PC-3 (cell line): ENCODE data around the gene FLT1. TPM values are rescaled to one million over a fixed set of nuclear protein-coding genes. Genes with fewer than 3 reads are reported as not detected.

Experiments
- ATAC-seq: fragments of 200-7000 bp; cut with Tn5 transposase; 2 replicates; pipeline ENCODE4 v1.9.1; 2020; ENCODE audit warnings: mild to moderate bottlenecking, moderate library complexity
- BruUV-seq: library from RNA; stranded (reverse); fragments of 400-500 nt; replicated peaks from 2 replicates; lab custom pipeline; 2021; lab: Mats Ljungman, UMichigan
- CTCF ChIA-PET: fragments of 300-600 bp; sonication (Branson Sonifier 250); formaldehyde crosslinking; loops from one replicate; lab custom pipeline; 2022; ENCODE audit warnings: antibody characterized with exemption; lab: Charles Lee
- POLR2A ChIA-PET: fragments of 300-600 bp; sonication (Branson Sonifier 250); formaldehyde crosslinking; loops from one replicate; lab custom pipeline; 2022; ENCODE audit warnings: antibody characterized with exemption; ENCODE audit not compliant: unreplicated experiment; lab: Charles Lee
- DNase-seq: peaks from one replicate; pipeline ENCODE4 v3.0.0-alpha.2; 2015
- H2AFZ ChIP-seq: fragments of 300-600 bp; sonication (generic); 2 replicates; pipeline ENCODE4 v1.6.0; 2016; ENCODE audit warnings: antibody characterized with exemption, low read length
- H3F3A ChIP-seq: fragments of 300-600 bp; sonication (generic); one replicate; pipeline ENCODE4 v1.6.0; 2017; ENCODE audit warnings: antibody characterized with exemption, low read length, control low read depth, mild to moderate bottlenecking; ENCODE audit not compliant: unreplicated experiment
- H3K27ac ChIP-seq: fragments of 300-600 bp; sonication (generic); 2 replicates; pipeline ENCODE4 v1.5.1; 2016; ENCODE audit warnings: mild to moderate bottlenecking, low read length
- H3K27me3 ChIP-seq: fragments of 300-600 bp; sonication (generic); 2 replicates; pipeline ENCODE4 v1.6.1; 2016; ENCODE audit warnings: low read length, mixed read lengths
- H3K36me3 ChIP-seq: fragments of 300-600 bp; sonication (generic); 2 replicates; pipeline ENCODE4 v1.6.1; 2016; ENCODE audit warnings: low read depth, mixed run types, low read length, mixed read lengths
- H3K4me1 ChIP-seq: fragments of 300-600 bp; sonication (generic); 2 replicates; pipeline ENCODE4 v1.5.1; 2016; ENCODE audit warnings: low read length; ENCODE audit not compliant: insufficient read depth
- H3K4me2 ChIP-seq: fragments of 300-600 bp; sonication (generic); 2 replicates; pipeline ENCODE4 v1.6.0; 2016; ENCODE audit warnings: low read length
- H3K4me3 ChIP-seq: fragments of 300-600 bp; sonication (generic); 2 replicates; pipeline ENCODE4 v1.5.1; 2016; ENCODE audit warnings: mild to moderate bottlenecking, low read length, mixed read lengths
- H3K79me2 ChIP-seq: fragments of 300-600 bp; sonication (generic); 2 replicates; pipeline ENCODE4 v1.6.1; 2017; ENCODE audit warnings: low read length, mixed read lengths
- H3K9ac ChIP-seq: fragments of 300-600 bp; sonication (generic); 2 replicates; pipeline ENCODE4 v1.6.0; 2016; ENCODE audit warnings: mild to moderate bottlenecking, low read length
- H3K9me2 ChIP-seq: fragments of 300-600 bp; sonication (generic); replicated peaks from 2 replicates; pipeline ENCODE4 v1.6.1; 2016; ENCODE audit warnings: mixed run types, low read length, mixed read lengths
- H3K9me3 ChIP-seq: fragments of 300-600 bp; sonication (generic); 2 replicates; pipeline ENCODE4 v1.6.1; 2016; ENCODE audit warnings: low read length, mixed read lengths
- H4K20me1 ChIP-seq: fragments of 300-600 bp; sonication (generic); 2 replicates; pipeline ENCODE4 v1.6.1; 2016; ENCODE audit warnings: low read length, mixed read lengths
- EZH2 ChIP-seq: fragments of 300-600 bp; sonication (generic); IDR thresholded peaks from one replicate; pipeline ENCODE4 v1.6.1; 2017; ENCODE audit warnings: antibody characterized with exemption, mild to moderate bottlenecking, low read length; ENCODE audit not compliant: unreplicated experiment
- EZH2phosphoT487 ChIP-seq: fragments of 300-600 bp; sonication (generic); IDR thresholded peaks from 2 replicates; pipeline ENCODE4 v1.6.1; 2018; ENCODE audit warnings: mild to moderate bottlenecking, antibody characterized with exemption, low read length, borderline replicate concordance
- intact Hi-C: fragments of 100-400 bp; cut with micrococcal nuclease; formaldehyde crosslinking; loops from 2 replicates; pipeline ENCODE4 v1.9.0; 2023
- total RNA-seq: library from RNA; depleted of rRNA; stranded (reverse); fragments of >200 nt; gene quantifications from 2 replicates; pipeline ENCODE4 v1.2.3, GENCODE V29; 2014
- TF ChIP-seq, protein P1 (sequence below): fragments of 300-600 bp; sonication (generic); conservative IDR thresholded peaks from 2 replicates; pipeline ENCODE4 v1.5.1; 2017; ENCODE audit warnings: antibody characterized with exemption, low read depth, mild to moderate bottlenecking, low read length

FLT1 gene
- total RNA-seq, 1 experiment from 2014 or later: 1.2 TPM

DNA sequence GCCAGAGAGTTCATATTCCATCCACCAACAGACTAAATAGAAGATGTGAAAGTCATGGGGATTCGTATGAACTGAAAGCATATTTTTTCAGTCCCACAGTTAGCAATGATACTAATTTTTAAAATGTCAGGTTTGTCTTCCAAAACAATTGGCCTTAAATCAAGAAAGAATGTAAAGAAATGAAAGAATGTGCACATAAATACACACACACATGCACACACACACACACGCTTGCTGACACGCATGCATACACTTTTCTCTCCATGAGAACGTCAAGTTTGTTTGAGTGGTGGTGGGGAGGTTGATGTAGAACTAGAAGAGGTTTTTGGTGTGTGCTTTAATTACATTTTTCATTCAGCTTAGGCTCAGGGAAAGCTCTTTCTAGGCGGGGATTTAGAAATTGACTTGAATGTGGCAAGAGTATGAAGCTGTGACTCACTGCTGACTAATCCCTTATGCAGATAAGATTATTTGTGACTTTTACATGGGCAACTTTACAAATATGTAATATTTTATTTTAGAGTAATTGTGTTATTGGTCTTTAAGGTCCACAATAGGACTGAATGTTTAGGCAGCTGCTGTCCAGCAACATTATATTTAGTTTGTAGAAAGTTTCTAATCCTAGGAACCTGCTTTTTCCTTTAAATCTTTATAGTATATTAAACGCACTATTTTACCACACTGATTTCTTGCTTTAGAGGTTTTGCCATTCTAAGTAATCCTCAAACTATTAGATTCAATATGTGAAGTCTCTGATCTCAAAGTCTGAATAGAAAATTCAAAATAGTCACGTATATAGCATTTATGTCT lies 18.8 kb downstream of the FLT1 start:
- no peaks in the 10 kb centered on the region; the same call in 1 of the 2 replicates for H3K9me3 ChIP-seq
- H2AFZ ChIP-seq: no peak overlapping the region
- peaks cover 11% of the 10 kb centered on the region; the same call in 1 of the 2 replicates for H3K4me1 ChIP-seq
- ChIA-PET CTCF (no interaction called here), POLR2A (no interaction called here)
- no peaks in the 10 kb centered on the region for H3K9me2 ChIP-seq
- no peaks in the 10 kb centered on the region for H4K20me1 ChIP-seq
- TF ChIP-seq, protein P1, sequence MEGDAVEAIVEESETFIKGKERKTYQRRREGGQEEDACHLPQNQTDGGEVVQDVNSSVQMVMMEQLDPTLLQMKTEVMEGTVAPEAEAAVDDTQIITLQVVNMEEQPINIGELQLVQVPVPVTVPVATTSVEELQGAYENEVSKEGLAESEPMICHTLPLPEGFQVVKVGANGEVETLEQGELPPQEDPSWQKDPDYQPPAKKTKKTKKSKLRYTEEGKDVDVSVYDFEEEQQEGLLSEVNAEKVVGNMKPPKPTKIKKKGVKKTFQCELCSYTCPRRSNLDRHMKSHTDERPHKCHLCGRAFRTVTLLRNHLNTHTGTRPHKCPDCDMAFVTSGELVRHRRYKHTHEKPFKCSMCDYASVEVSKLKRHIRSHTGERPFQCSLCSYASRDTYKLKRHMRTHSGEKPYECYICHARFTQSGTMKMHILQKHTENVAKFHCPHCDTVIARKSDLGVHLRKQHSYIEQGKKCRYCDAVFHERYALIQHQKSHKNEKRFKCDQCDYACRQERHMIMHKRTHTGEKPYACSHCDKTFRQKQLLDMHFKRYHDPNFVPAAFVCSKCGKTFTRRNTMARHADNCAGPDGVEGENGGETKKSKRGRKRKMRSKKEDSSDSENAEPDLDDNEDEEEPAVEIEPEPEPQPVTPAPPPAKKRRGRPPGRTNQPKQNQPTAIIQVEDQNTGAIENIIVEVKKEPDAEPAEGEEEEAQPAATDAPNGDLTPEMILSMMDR: no peak
- TF ChIP-seq EZH2phosphoT487 (no peak), EZH2 (no peak)
- H3K4me3 ChIP-seq: no peak overlapping the region
- H3K79me2 ChIP-seq: no peaks in the 10 kb centered on the region
- ATAC-seq: peak; percentile 69
- no peaks in the 10 kb centered on the region for H3F3A ChIP-seq
- H3K4me2 ChIP-seq: peak overlapping the region; percentile 12
- H3K27ac ChIP-seq: no peak overlapping the region
- H3K9ac ChIP-seq: no peak overlapping the region
- DNase-seq: peak; percentile 74
- H3K27me3 ChIP-seq: peaks cover 42% of the 10 kb centered on the region
- BruUV-seq: no TSS peak
- H3K36me3 ChIP-seq: no peaks in the 10 kb centered on the region
- intact Hi-C loops: no loop called here

DNA sequence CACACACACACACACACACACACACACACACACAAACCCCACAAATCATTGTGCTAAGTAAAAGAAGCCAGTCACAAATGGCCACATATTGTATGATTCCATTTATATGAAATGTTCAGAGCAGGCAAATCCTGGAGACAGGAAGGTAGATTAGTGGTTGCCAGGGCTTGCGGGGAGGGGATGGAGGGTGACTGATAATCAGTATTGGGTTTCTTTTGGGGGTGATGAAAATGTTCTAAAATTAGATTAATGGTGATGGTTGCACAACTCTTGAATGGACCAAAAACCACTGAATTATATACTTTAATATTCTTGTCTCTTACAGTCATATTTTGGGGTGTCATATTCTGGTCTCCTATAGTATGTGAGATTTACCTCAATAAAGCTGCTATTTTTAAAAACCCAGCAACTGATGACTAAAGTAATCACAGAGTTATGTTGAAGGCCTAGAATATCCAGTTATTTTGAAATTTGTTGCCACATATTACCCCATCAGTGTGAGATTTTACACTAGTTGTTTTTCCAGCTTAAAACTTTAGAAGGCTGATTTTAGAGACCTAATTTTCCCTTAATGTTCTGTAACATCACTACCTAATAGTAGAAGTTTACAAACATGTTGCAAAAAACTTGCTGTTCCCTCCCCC lies 20.3 kb downstream of the FLT1 start:
- H3K4me3 ChIP-seq: no peak overlapping the region
- H3K4me2 ChIP-seq: no peak overlapping the region
- H3K79me2 ChIP-seq: no peaks in the 10 kb centered on the region
- H3K9me2 ChIP-seq: no peaks in the 10 kb centered on the region
- CTCF ChIA-PET: no interaction called here
- H3K9me3 ChIP-seq: no peaks in the 10 kb centered on the region; the same call in 1 of the 2 replicates
- TF ChIP-seq EZH2: no peak
- TF ChIP-seq, protein P1: no peak
- H2AFZ ChIP-seq: no peak overlapping the region
- intact Hi-C loops: no loop called here
- no peaks in the 10 kb centered on the region for H3K36me3 ChIP-seq
- POLR2A ChIA-PET: no interaction called here
- H4K20me1 ChIP-seq: no peaks in the 10 kb centered on the region
- peaks cover 28% of the 10 kb centered on the region for H3K27me3 ChIP-seq
- H3F3A ChIP-seq: no peaks in the 10 kb centered on the region
- no peak overlapping the region for H3K27ac ChIP-seq
- DNase-seq: no peak
- no TSS peak for BruUV-seq
- no peak for ATAC-seq
- H3K9ac ChIP-seq: no peak overlapping the region
- H3K4me1 ChIP-seq: peaks cover 11% of the 10 kb centered on the region; the same call in 1 of the 2 replicates

DNA sequence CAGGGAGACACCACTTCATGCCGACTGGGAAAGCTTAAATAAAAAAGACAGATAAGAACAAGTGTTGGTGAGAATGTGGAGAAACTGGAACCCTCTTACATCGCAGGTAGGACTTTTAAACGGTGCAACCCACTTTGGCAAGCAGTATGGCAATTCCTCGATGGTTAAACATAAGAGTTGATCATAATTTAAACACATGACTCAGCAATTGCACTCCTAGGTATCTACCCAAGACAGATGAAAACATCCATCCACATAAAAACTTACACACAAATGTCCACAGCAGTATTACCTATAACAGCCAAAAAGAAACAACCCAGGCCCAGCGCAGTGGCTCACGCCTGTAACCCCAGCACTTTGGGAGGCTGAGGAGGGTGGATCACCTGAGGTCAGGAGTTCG lies 21.9 kb downstream of the FLT1 start:
- Histone ChIP-seq H3K4me1 (peaks cover 11% of the 10 kb centered on the region; the same call in 1 of the 2 replicates), H4K20me1 (no peaks in the 10 kb centered on the region), H3K36me3 (no peaks in the 10 kb centered on the region), H3F3A (no peaks in the 10 kb centered on the region), H3K79me2 (no peaks in the 10 kb centered on the region), H3K4me2 (no peak overlapping the region), H3K27me3 (peaks cover 12% of the 10 kb centered on the region; the same call in 1 of the 2 replicates), H2AFZ (no peak overlapping the region), H3K27ac (no peak overlapping the region), H3K9me3 (no peaks in the 10 kb centered on the region; the same call in 1 of the 2 replicates), H3K4me3 (no peak overlapping the region), H3K9ac (no peak overlapping the region), H3K9me2 (no peaks in the 10 kb centered on the region)
- ChIA-PET POLR2A (no interaction called here), CTCF (no interaction called here)
- TF ChIP-seq EZH2 (no peak), EZH2phosphoT487 (no peak)
- TF ChIP-seq, protein P1: no peak
- ATAC-seq: no peak
- intact Hi-C loops: no loop called here
- BruUV-seq: no TSS peak
- DNase-seq: peak; percentile 37
